ENCODE measurements around the gene PTPRM.
"Not testable (repeated sequence)": the region's sequence is repeated elsewhere in the genome, so short reads cannot be mapped to it uniquely, and the experiment has no call there.

PTPRM gene

DNA sequence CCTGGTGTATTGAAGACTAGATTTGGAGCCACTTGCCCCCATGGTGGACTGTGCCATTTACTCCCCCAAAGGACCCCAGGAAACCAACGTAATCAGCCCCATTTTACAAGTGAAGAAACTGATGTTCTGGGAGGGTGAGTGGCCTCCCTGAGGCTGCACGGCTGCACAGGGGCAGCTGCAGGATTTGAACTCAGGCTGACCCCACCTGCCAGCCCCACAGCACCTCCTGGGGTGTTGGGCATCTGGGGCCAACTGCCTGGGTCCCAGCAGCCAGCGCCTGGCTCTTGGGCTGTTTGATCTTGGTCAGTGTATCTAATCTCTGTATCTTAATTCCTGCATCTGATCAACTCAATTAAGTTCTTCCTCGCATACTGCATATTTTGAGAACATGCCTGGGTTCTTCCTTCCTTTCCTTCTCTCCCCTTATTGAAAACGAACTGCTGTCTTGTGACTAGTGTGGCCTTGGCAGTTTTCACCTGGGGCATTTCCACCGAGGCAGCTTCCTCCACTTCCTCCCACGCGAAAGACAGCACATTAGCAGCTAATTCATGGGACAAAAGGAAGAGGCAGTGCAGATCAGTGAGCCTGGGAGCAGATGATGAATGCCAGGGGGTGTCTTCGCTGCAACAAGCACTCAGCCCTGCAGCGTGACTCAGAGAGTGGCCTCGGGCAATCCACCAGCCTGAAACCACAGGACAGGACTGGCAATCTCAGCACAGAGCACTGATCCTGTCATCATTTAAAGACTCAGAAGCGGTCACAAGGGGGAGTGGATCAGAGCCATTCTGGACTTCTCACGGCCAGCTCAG lies 858.0 kb downstream of the PTPRM start:
- DNase-seq (ENCODE audit: low read depth in 2 of 2) = no peak

- DNase-seq (ENCODE audit: low read depth in 2 of 2) = no peak
Measured at GRCh38 chr18:8426401-8426800, 859.3 kb downstream of the PTPRM start.

DNA sequence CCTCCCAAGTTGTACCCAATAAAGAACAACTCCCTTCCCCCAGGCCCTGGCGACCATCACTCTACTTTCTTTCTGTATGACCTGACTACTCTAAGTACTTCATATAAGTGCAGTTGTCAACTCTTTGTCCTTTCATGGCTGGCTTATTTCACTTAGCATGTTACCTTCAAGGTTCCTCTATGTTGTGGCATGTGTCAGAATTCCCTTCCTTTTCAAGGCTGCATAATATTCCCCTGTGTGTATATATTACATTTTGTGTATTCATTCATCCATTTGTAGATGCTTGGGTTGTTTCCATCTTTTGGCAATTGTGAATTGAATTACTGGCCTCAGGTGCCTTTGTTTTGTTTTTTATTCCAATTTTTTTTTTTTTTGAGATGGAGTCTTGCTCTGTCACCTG lies 860.2 kb downstream of the PTPRM start:
- DNase-seq (ENCODE audit: low read depth in 2 of 2) = no peak

- no peak for DNase-seq (ENCODE audit: low read depth in 2 of 2)
Measured at GRCh38 chr18:8428951-8429350, 861.8 kb downstream of the PTPRM start.

DNA sequence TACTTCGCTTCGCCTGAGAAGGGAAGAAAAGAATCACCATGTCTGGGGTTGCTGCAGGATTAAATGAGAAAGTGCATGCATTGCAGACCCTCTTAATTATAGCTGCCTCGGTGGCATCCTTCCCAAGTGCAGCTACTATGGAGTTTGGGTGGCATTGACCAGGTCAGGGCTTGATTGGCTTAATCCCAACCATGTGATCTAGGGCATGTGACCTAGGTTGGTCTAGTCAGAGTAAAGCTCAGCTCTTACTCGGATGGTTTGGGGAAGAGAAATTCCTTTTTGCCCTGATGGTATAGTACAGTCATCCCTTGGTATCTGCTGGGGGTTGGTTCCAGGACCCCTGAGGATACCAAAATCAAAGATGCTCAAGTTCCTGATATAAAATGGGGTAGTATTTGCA lies 863.9 kb downstream of the PTPRM start:
- DNase-seq (ENCODE audit: low read depth in 2 of 2) = no peak

DNA sequence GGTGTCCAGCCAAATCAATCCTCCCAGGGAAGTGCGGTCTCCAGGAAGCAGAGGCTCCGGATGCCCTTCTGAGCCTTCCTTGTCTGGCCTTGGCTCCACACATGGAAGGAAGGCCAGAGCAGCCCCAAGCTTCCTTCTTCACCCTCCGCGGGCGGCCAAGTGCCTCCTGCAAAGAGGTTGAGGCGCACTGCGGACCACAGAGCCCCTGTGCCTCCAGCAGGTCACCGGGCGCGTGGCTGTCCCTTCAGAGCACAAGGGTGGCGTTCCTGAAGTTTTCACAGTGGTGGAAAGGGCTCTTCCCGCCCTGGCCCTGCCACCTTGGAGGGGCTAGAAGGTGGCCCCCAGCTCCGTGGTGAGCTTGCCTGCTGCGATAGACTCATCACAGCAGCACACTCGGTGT lies 866.2 kb downstream of the PTPRM start:
- DNase-seq (ENCODE audit: low read depth in 2 of 2) = no peak

DNA sequence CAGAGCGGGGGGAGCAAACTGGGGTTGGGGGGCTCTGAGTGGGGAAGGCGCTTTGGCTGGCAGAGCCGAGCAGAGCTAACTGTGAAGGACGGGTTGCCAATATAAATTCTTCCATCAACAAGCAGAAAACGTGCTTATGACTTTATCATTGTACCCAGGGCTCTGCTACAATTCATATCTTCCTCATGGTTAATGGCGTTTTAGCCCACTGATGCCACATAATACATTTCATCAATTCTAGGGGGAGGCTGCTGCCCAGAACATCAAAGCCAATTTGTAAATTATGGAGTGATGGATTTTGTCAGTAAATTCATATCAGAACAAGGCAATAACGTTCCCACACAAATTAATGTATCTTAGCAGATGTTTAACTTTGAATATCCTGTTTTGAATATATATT lies 866.7 kb downstream of the PTPRM start:
- DNase-seq (ENCODE audit: low read depth in 2 of 2) = no peak

- no peak for DNase-seq (ENCODE audit: low read depth in 2 of 2)
Measured at GRCh38 chr18:8435376-8435775, 868.3 kb downstream of the PTPRM start.

DNA sequence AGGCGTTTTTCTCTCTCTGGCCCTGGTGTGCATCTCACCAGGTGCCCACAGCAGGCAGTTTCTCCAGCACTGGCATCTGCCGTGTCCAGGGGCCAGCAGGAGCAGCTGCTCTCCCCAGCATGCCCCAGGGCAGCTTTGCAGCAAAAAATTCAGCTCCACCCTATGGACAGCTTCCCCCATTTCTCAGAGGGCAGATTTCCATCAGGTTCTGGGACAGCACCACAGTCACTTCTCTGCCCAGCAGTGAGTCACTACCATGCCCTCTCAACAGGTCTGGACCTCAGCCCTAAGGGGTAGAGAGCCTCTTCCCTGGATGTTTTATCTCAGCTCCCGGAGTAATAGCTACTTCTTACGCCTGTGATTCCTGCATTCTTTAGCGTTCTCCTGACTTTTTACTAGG lies 871.9 kb downstream of the PTPRM start:
- DNase-seq (ENCODE audit: low read depth in 2 of 2) = no peak

- DNase-seq (ENCODE audit: low read depth in 2 of 2) = no peak
Measured at GRCh38 chr18:8443505-8443904, 876.4 kb downstream of the PTPRM start.

GRCh38 chr18:8446936-8447335 lies 879.8 kb downstream of the PTPRM start:
- DNase-seq (ENCODE audit: low read depth in 2 of 2) = not testable (repeated sequence)

- DNase-seq (ENCODE audit: low read depth in 2 of 2) = no peak
Measured at GRCh38 chr18:8448130-8448529, 881.0 kb downstream of the PTPRM start.

DNA sequence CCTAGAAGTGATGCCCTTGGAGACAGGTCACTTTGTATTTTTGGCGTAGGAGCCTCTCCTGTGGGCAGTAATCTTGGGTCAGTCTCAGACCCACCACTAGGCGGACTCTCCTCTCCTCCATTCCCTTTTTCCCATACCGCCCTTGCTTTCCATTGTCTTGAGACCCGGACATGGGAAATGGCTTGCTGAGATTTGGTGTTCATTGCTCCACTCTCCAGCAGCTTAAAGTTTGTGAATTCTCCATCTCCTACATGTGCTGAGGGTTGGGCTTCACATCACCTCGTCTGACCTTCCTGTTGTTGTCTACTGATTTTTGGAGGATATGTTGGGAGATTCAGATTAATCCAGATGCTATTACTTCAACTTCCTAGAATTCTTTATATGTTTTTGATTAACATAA lies 882.9 kb downstream of the PTPRM start:
- no peak for DNase-seq (ENCODE audit: low read depth in 2 of 2)

- DNase-seq (ENCODE audit: low read depth in 2 of 2) = no peak
Measured at GRCh38 chr18:8450898-8451665, 884.0 kb downstream of the PTPRM start.

GRCh38 chr18:8453528-8453927 lies 886.4 kb downstream of the PTPRM start:
- DNase-seq (ENCODE audit: low read depth in 2 of 2) = no peak

DNA sequence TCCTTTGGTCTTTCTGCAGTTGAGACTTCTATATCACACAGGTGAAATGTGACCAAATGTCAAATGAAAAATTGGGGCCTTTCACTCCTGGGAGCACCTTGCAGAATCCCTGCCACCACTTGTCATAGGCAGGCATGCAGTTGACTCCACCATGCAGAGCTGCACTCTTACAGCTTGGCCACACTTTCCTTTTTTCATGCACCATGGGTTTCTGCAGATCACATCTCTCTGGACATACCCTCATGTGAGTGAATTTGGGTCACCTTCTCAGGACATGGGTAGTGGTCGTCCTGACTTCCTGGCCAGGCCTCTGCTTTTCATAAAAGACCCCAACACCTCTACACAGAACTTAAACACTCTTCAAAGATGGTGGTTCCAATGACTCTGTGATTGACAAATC lies 887.0 kb downstream of the PTPRM start:
- DNase-seq (ENCODE audit: low read depth in 2 of 2) = no peak

GRCh38 chr18:8455661-8456614 lies 888.8 kb downstream of the PTPRM start:
- DNase-seq (ENCODE audit: low read depth in 2 of 2) = no peak
